ENCODE data around the gene FAM8A1.

The FAM8A1 gene, protein sequence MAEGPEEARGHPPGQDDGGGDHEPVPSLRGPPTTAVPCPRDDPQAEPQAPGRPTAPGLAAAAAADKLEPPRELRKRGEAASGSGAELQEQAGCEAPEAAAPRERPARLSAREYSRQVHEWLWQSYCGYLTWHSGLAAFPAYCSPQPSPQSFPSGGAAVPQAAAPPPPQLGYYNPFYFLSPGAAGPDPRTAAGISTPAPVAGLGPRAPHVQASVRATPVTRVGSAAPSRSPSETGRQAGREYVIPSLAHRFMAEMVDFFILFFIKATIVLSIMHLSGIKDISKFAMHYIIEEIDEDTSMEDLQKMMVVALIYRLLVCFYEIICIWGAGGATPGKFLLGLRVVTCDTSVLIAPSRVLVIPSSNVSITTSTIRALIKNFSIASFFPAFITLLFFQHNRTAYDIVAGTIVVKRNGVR

DNA sequence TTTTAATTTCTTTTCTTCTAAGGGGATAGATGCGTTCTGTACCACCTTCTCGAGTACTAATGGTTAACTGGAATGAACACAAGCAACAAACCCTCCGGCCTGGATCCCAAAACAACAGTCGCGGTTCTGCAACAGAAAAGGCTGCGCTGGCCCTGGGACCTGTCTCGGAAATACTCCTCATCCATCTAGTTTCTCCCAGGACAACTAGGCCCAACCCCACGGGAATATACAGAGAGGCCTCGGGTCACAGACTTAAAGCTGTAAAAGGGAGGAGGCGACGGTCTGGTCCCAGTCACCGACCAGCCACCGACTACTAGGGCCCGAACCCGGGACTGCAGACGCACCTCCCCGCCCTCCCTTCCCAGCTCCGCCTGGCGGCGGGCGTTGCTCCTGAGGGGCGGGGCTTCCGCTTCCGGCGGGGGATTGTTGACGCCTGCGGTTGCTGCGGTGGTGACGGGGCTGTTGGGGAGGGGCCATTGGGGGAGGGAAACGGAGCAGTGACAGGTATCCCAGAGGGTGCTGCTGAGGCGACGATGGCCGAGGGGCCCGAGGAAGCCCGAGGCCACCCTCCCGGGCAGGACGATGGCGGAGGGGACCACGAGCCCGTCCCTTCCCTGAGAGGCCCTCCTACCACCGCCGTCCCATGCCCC, at the start of gene FAM8A1:
TSS of gene FAM8A1 (plus strand) at position 426 of the 650 bp plus-strand sequence. CDS start at position 534, 108 bp downstream.
- Histone ChIP-seq H3K4me3 (IDR thresholded peaks at IDR 0.05; ENCODE audit: insufficient read depth, low read depth, low read length) (no peak within 1 kb of the TSS), H3K79me2 (ENCODE audit: insufficient read depth, low read depth) (peaks cover 15% of the 10 kb centered on the region; the same call in 1 of the 2 replicates), H2AFZ (ENCODE audit: low read depth) (peak within 1 kb of the TSS; percentile 78), H3K27me3 (ENCODE audit: insufficient read depth, low read depth) (no peaks in the 10 kb centered on the region), H3K36me3 (ENCODE audit: insufficient read depth) (no peaks in the 10 kb centered on the region), H3K9ac (peak within 1 kb of the TSS; percentile 95), H3K27ac (peak within 1 kb of the TSS; percentile 93), H4K20me1 (ENCODE audit: insufficient read depth) (no peaks in the 10 kb centered on the region), H3K4me1 (ENCODE audit: low read depth, poor library complexity, severe bottlenecking) (peaks cover 16% of the 10 kb centered on the region), H3K4me2 (peak within 1 kb of the TSS; percentile 86)
- TF ChIP-seq, protein P1, sequence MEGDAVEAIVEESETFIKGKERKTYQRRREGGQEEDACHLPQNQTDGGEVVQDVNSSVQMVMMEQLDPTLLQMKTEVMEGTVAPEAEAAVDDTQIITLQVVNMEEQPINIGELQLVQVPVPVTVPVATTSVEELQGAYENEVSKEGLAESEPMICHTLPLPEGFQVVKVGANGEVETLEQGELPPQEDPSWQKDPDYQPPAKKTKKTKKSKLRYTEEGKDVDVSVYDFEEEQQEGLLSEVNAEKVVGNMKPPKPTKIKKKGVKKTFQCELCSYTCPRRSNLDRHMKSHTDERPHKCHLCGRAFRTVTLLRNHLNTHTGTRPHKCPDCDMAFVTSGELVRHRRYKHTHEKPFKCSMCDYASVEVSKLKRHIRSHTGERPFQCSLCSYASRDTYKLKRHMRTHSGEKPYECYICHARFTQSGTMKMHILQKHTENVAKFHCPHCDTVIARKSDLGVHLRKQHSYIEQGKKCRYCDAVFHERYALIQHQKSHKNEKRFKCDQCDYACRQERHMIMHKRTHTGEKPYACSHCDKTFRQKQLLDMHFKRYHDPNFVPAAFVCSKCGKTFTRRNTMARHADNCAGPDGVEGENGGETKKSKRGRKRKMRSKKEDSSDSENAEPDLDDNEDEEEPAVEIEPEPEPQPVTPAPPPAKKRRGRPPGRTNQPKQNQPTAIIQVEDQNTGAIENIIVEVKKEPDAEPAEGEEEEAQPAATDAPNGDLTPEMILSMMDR (conservative IDR thresholded peaks at IDR 0.05; ENCODE audit: low read depth, low read length), result 0 out of 2 replicates have a peak, but pooled peaks have one; percentile 16

DNA sequence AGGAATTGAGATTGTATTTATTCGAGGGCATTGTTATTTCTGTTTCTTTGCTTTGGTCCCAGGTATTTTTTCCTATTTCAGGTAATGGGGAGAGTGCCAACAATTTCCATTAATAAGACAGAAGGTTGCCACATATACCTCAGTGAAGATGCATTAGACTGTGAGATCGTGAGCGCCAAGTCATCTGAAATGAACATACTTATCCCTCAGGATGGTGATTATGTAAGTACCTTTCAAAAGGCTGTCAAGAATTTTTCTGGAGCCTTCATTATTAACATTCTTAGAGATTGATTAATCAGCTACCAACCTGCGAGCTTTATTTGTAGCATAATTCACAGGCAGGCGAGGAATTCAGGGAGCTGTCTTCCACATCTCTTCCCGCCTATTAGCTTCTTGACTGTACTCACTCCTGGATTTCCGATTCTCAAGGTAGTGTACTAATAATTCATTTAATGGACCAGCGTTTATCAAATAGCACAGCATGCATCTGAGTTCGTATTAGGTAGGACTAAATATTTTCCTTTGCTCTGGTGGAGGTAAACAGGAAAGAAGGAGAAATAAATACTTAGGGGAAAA, 48.6 kb upstream of the FAM8A1 start:
- Histone ChIP-seq H2AFZ (ENCODE audit: low read depth) (no peak overlapping the region), H4K20me1 (ENCODE audit: insufficient read depth) (no peaks in the 10 kb centered on the region), H3K27ac (no peak overlapping the region), H3K4me2 (no peak overlapping the region), H3K4me3 (IDR thresholded peaks at IDR 0.05; ENCODE audit: insufficient read depth, low read depth, low read length) (no peak overlapping the region), H3K4me1 (ENCODE audit: low read depth, poor library complexity, severe bottlenecking) (no peaks in the 10 kb centered on the region), H3K9ac (no peak overlapping the region), H3K27me3 (ENCODE audit: insufficient read depth, low read depth) (no peaks in the 10 kb centered on the region), H3K79me2 (ENCODE audit: insufficient read depth, low read depth) (no peaks in the 10 kb centered on the region), H3K36me3 (ENCODE audit: insufficient read depth) (no peaks in the 10 kb centered on the region)
- TF ChIP-seq, protein P1 (conservative IDR thresholded peaks at IDR 0.05; ENCODE audit: low read depth, low read length), result no peak

DNA sequence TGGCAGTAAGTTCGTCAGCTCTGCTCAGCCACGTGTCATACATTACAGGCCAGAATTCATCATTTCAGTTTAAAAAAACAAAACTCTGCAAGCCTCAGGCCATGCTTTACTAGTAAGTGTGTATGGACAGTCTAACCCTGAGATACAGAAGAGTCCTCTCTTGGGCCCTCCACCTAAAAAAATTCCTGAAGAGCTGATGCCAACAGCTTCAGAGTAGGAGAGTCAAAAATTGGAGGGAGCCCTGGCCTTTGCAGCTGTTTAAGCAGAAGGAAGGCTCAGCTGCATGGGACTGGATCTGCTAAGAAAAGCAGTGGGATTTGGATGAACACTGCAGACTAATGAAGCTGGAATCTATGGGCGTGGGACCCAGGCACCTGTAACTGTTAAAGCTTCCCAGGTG, 47.2 kb upstream of the FAM8A1 start:
- no peak overlapping the region for H2AFZ ChIP-seq (ENCODE audit: low read depth)
- TF ChIP-seq, protein P1 (conservative IDR thresholded peaks at IDR 0.05; ENCODE audit: low read depth, low read length), result no peak

DNA sequence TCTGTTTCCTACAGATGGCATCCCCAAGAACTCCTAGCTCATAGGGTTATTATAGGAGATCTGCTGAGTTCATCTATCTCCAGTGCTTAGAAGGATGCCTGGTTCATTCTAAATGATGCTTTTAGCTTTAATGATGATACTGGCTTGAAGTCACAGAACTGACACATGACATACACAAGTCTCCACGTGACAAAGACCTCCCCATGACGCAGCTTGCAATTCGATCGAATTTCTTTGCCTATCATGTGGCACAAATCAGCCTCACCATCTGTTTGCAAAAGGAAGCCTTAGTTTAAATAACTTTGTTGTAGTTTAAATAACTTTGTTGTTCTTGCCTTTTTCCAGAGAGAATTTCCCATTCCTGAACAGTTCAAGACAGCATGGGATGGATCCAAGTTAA, 44.1 kb upstream of the FAM8A1 start:
- H4K20me1 ChIP-seq (ENCODE audit: insufficient read depth), result no peaks in the 10 kb centered on the region
- H3K4me1 ChIP-seq (ENCODE audit: low read depth, poor library complexity, severe bottlenecking), result no peaks in the 10 kb centered on the region
- no peak overlapping the region for H3K27ac ChIP-seq
- no peak overlapping the region for H3K4me2 ChIP-seq
- no peaks in the 10 kb centered on the region for H3K36me3 ChIP-seq (ENCODE audit: insufficient read depth)
- H3K4me3 ChIP-seq (IDR thresholded peaks at IDR 0.05; ENCODE audit: insufficient read depth, low read depth, low read length), result no peak overlapping the region
- H3K79me2 ChIP-seq (ENCODE audit: insufficient read depth, low read depth), result no peaks in the 10 kb centered on the region
- TF ChIP-seq, protein P1 (conservative IDR thresholded peaks at IDR 0.05; ENCODE audit: low read depth, low read length), result no peak
- H3K9ac ChIP-seq, result no peak overlapping the region
- H2AFZ ChIP-seq (ENCODE audit: low read depth), result no peak overlapping the region
- no peaks in the 10 kb centered on the region for H3K27me3 ChIP-seq (ENCODE audit: insufficient read depth, low read depth)

More for the DNA sequence above, 47.2 kb upstream of the FAM8A1 start:
- Histone ChIP-seq H3K79me2 (ENCODE audit: insufficient read depth, low read depth) (no peaks in the 10 kb centered on the region), H3K4me1 (ENCODE audit: low read depth, poor library complexity, severe bottlenecking) (no peaks in the 10 kb centered on the region), H3K9ac (no peak overlapping the region), H3K27me3 (ENCODE audit: insufficient read depth, low read depth) (no peaks in the 10 kb centered on the region), H3K27ac (no peak overlapping the region), H3K36me3 (ENCODE audit: insufficient read depth) (no peaks in the 10 kb centered on the region), H3K4me3 (IDR thresholded peaks at IDR 0.05; ENCODE audit: insufficient read depth, low read depth, low read length) (no peak overlapping the region), H3K4me2 (no peak overlapping the region), H4K20me1 (ENCODE audit: insufficient read depth) (no peaks in the 10 kb centered on the region)
